Measurements from ENCODE around the gene SPATA25. TPM values are rescaled to one million over a fixed set of nuclear protein-coding genes. Genes with fewer than 3 reads are reported as not detected.
"Not testable (repeated sequence)": the region's sequence is repeated elsewhere in the genome, so short reads cannot be mapped to it uniquely, and the experiment has no call there.

Gene SPATA25
- total RNA-seq, 1 experiment from 2014 or later = 5.8 TPM

DNA sequence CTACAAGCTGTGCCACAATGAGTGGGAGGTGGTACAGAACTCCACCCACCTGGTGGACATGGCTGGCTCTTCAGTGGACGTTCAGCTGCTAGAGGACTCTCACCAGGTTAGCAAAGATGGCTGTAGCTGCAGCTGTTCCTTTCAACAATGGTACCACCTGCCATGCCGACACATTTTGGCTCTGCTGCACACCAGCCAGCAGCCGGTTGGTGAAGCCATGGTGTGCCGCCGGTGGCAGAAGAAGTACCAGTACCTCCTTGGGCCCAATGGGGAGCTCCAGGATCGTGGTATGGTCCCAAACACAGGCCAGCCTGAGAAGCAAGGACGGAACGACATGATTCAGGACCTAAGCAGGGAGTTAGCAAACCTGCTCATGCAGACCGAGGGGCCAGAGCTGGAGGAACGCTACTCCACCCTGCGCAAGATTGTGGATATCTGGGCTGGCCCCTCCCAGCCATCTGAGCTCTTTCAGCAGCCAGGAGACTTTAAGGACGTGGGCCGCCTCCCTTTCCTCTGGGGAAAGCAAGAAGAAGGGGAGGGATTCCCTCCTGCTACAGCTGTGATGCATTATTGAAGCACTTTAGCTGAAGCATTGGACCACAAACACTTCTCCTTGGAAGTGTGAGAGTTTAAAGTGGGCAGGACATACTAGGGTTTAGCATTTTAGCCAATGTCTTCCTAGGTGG is 9.2 kb downstream of the SPATA25 start:
- H3K4me1 Mint-ChIP-seq (ENCODE audit: low read depth, unreplicated experiment) = peaks cover 16% of the 10 kb centered on the region
- no peak for TF ChIP-seq CTCF (IDR thresholded peaks at IDR 0.05; ENCODE audit: unreplicated experiment)
- no peaks in the 10 kb centered on the region for H3K9me3 Mint-ChIP-seq (ENCODE audit: low read depth, unreplicated experiment)
- CTCF ChIA-PET = interaction anchor here (0.6 kb wide), 2 partner anchors 55 to 64 kb away, joined by 5 to 6 read pairs; no protein-coding TSS in a partner anchor
- H3K27me3 Mint-ChIP-seq (ENCODE audit: unreplicated experiment) = no peaks in the 10 kb centered on the region
- intact Hi-C loops (cut with micrococcal nuclease; ENCODE audit: unreplicated experiment) = no loop called here
- no TSS peak for BruUV-seq (replicated peaks)
- H3K36me3 Mint-ChIP-seq (ENCODE audit: insufficient read depth, unreplicated experiment) = peaks cover 26% of the 10 kb centered on the region
- no peak overlapping the region for H3K27ac Mint-ChIP-seq (ENCODE audit: unreplicated experiment)
- no peak overlapping the region for H3K4me3 Mint-ChIP-seq (ENCODE audit: low read depth, unreplicated experiment)
- no peak for DNase-seq

GRCh38 chr20:45874576-45874975 is 12.8 kb downstream of the SPATA25 start:
- CTCF ChIA-PET = no interaction called here
- Mint-ChIP-seq H3K27ac (ENCODE audit: unreplicated experiment) (no peak overlapping the region), H3K4me1 (ENCODE audit: low read depth, unreplicated experiment) (peaks cover 8% of the 10 kb centered on the region), H3K4me3 (ENCODE audit: low read depth, unreplicated experiment) (no peak overlapping the region), H3K36me3 (ENCODE audit: insufficient read depth, unreplicated experiment) (no peaks in the 10 kb centered on the region), H3K9me3 (ENCODE audit: low read depth, unreplicated experiment) (no peaks in the 10 kb centered on the region), H3K27me3 (ENCODE audit: unreplicated experiment) (no peaks in the 10 kb centered on the region)
- no peak for DNase-seq
- no TSS peak for BruUV-seq (replicated peaks)
- intact Hi-C loops (cut with micrococcal nuclease; ENCODE audit: unreplicated experiment) = no loop called here
- no peak for TF ChIP-seq CTCF (IDR thresholded peaks at IDR 0.05; ENCODE audit: unreplicated experiment)

GRCh38 chr20:45874104-45874481 is 13.3 kb downstream of the SPATA25 start:
- H3K27me3 Mint-ChIP-seq (ENCODE audit: unreplicated experiment); intact Hi-C loops (cut with micrococcal nuclease; ENCODE audit: unreplicated experiment); CTCF ChIA-PET; H3K9me3 Mint-ChIP-seq (ENCODE audit: low read depth, unreplicated experiment); H3K4me1 Mint-ChIP-seq (ENCODE audit: low read depth, unreplicated experiment); BruUV-seq (replicated peaks); H3K27ac Mint-ChIP-seq (ENCODE audit: unreplicated experiment); H3K4me3 Mint-ChIP-seq (ENCODE audit: low read depth, unreplicated experiment); H3K36me3 Mint-ChIP-seq (ENCODE audit: insufficient read depth, unreplicated experiment); DNase-seq: not testable (repeated sequence)

DNA sequence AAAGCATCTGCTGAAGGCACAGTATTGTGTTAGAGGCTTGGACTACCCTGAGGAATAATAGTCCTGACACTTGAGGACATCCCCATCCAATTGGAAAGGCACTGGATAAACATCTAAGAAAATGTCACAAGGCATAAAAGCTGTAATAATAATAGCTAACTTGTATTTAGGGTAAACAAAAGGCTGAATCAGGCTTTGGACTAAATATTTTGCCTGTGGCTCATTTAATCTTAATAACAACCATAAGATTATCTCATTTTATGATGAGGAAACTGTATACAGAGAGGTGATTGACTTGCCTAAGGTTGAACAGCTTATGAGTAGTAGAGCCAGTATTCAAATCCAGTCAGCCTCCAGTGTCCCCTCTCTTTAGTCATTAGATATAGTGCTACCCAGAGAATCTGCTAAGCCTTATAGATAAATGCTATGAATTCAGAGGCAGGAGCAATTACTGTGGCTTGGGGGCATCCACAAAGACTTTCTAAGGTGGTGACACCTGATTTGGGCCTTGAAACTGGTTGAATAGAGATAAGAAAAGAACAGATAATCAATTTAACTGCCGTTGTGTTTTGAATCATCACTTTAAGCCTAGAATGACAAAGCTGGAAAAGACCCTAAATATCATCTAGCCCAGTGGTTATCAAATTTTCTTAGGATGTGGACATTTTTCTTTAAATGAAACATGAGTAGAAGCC is 13.9 kb downstream of the SPATA25 start:
- no peak for TF ChIP-seq CTCF (IDR thresholded peaks at IDR 0.05; ENCODE audit: unreplicated experiment)
- H3K27ac Mint-ChIP-seq (ENCODE audit: unreplicated experiment) = no peak overlapping the region
- CTCF ChIA-PET = interaction anchor here (1.8 kb wide), 1 partner anchor 7 kb away, joined by 4 read pairs; the partner anchor contains the start of gene ZSWIM1
- BruUV-seq (replicated peaks) = no TSS peak
- no peaks in the 10 kb centered on the region for H3K36me3 Mint-ChIP-seq (ENCODE audit: insufficient read depth, unreplicated experiment)
- no peaks in the 10 kb centered on the region for H3K9me3 Mint-ChIP-seq (ENCODE audit: low read depth, unreplicated experiment)
- no peak overlapping the region for H3K4me3 Mint-ChIP-seq (ENCODE audit: low read depth, unreplicated experiment)
- no peaks in the 10 kb centered on the region for H3K27me3 Mint-ChIP-seq (ENCODE audit: unreplicated experiment)
- no peak for DNase-seq
- intact Hi-C loops (cut with micrococcal nuclease; ENCODE audit: unreplicated experiment) = no loop called here
- H3K4me1 Mint-ChIP-seq (ENCODE audit: low read depth, unreplicated experiment) = peaks cover 8% of the 10 kb centered on the region

GRCh38 chr20:45872626-45873025 is 14.8 kb downstream of the SPATA25 start:
- Mint-ChIP-seq H3K27ac (ENCODE audit: unreplicated experiment) (no peak overlapping the region), H3K27me3 (ENCODE audit: unreplicated experiment) (no peaks in the 10 kb centered on the region)

More at GRCh38 chr20:45872626-45873025, 14.8 kb downstream of the SPATA25 start:
- DNase-seq = no peak
- intact Hi-C loops (cut with micrococcal nuclease; ENCODE audit: unreplicated experiment) = no loop called here
- TF ChIP-seq CTCF (IDR thresholded peaks at IDR 0.05; ENCODE audit: unreplicated experiment) = no peak
- Mint-ChIP-seq H3K4me1 (ENCODE audit: low read depth, unreplicated experiment) (peaks cover 14% of the 10 kb centered on the region), H3K36me3 (ENCODE audit: insufficient read depth, unreplicated experiment) (no peaks in the 10 kb centered on the region), H3K4me3 (ENCODE audit: low read depth, unreplicated experiment) (no peak overlapping the region), H3K9me3 (ENCODE audit: low read depth, unreplicated experiment) (no peaks in the 10 kb centered on the region)
- CTCF ChIA-PET = interaction anchor here (1.4 to 1.8 kb wide), 2 partner anchors 8 to 9 kb away, joined by 3 to 4 read pairs; partner anchors contain the start of gene ZSWIM1
- BruUV-seq (replicated peaks) = no TSS peak

All from Calu3 (cell line).